Measurements from ENCODE around the gene CCDC54. TPM values are rescaled to one million over a fixed set of nuclear protein-coding genes. Genes with fewer than 3 reads are reported as not detected.

Gene CCDC54
- total RNA-seq, 1 donor from 2014 or later: not detected

DNA sequence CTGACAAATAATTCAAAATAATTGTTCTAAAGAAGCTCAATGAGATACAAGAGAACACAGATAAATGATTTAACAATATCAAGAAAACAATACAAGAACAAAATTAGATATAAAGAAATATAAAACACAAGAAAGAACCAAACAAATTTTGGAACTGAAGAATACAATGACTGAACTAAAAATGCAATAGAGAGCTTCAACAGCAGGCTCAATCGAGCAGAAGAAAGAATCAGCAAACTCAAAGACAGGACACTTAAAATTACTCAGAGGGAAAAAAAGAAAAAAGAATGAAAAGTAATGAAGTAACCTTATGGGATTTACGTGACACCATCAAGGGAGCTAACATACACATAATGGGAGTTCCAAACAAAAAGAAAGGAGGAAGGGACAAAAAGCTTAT lies 32.1 kb downstream of the CCDC54 start:
- FAIRE-seq (no peak), DNase-seq (ENCODE audit: low read depth) (no peak)
- Mint-ChIP-seq H3K36me3 (ENCODE audit: low read depth, unreplicated experiment) (peaks cover 2% of the 10 kb centered on the region), H3K4me1 (ENCODE audit: low read depth, unreplicated experiment) (peaks cover 20% of the 10 kb centered on the region), H3K4me3 (ENCODE audit: unreplicated experiment) (no peak overlapping the region), H3K9me3 (ENCODE audit: unreplicated experiment) (peaks cover 11% of the 10 kb centered on the region), H3K27me3 (ENCODE audit: low read depth, unreplicated experiment) (no peaks in the 10 kb centered on the region), H3K27ac (ENCODE audit: unreplicated experiment) (no peak overlapping the region)
- H3K4me3 ChIP-seq (ENCODE audit: insufficient read depth, low read depth, low read length): no peak overlapping the region
- no peak overlapping the region for H3K9ac ChIP-seq (ENCODE audit: low read length)
- H2AFZ ChIP-seq (ENCODE audit: low read depth, low read length): no peak overlapping the region
- no peak overlapping the region for H3K27ac ChIP-seq (ENCODE audit: low read depth, low read length)
- no peaks in the 10 kb centered on the region for H3K27me3 ChIP-seq (ENCODE audit: insufficient read depth, low read length)
- H3K9me3 ChIP-seq (ENCODE audit: insufficient read depth, low read depth, low read length): peaks cover 3% of the 10 kb centered on the region
- TF ChIP-seq EZH2 (IDR thresholded peaks at IDR 0.05; ENCODE audit: insufficient read depth, low read length): no peak
- TF ChIP-seq, protein P1, sequence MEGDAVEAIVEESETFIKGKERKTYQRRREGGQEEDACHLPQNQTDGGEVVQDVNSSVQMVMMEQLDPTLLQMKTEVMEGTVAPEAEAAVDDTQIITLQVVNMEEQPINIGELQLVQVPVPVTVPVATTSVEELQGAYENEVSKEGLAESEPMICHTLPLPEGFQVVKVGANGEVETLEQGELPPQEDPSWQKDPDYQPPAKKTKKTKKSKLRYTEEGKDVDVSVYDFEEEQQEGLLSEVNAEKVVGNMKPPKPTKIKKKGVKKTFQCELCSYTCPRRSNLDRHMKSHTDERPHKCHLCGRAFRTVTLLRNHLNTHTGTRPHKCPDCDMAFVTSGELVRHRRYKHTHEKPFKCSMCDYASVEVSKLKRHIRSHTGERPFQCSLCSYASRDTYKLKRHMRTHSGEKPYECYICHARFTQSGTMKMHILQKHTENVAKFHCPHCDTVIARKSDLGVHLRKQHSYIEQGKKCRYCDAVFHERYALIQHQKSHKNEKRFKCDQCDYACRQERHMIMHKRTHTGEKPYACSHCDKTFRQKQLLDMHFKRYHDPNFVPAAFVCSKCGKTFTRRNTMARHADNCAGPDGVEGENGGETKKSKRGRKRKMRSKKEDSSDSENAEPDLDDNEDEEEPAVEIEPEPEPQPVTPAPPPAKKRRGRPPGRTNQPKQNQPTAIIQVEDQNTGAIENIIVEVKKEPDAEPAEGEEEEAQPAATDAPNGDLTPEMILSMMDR (IDR thresholded peaks at IDR 0.05; ENCODE audit: insufficient read depth, low read depth, low read length): no peak
- H3K79me2 ChIP-seq (ENCODE audit: insufficient read depth, low read length): no peaks in the 10 kb centered on the region
- no peaks in the 10 kb centered on the region for H3K36me3 ChIP-seq (ENCODE audit: insufficient read depth, low read length)
- peaks cover 5% of the 10 kb centered on the region for H3K4me1 ChIP-seq (ENCODE audit: insufficient read depth, low read length)
- H4K20me1 ChIP-seq (ENCODE audit: insufficient read depth, low read length): no peaks in the 10 kb centered on the region
- no peak overlapping the region for H3K4me2 ChIP-seq (ENCODE audit: low read length)

DNA sequence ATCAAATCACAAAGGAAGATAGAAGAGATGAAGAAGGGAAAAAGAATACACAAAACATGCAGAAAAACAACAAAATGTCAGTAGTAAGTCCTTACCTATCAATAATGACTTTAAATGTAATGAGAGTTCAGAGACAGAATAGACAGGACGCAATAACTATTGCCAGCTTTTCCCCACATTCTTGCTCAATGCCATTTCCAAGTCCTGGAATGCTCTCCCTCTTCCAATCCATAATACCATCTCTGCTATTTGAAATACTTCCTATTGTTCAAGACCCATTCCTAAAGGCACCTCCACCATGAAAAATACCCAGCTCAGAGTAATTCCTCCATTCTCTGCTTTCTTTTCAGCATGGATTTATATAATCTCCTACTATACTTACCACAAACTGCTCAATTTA lies 33.4 kb downstream of the CCDC54 start:
- H3K4me3 Mint-ChIP-seq (ENCODE audit: unreplicated experiment): no peak overlapping the region
- H3K4me1 Mint-ChIP-seq (ENCODE audit: low read depth, unreplicated experiment): peaks cover 10% of the 10 kb centered on the region
- H3K27me3 Mint-ChIP-seq (ENCODE audit: low read depth, unreplicated experiment): no peaks in the 10 kb centered on the region
- H3K4me2 ChIP-seq (ENCODE audit: low read length): no peak overlapping the region
- H3K9me3 Mint-ChIP-seq (ENCODE audit: unreplicated experiment): peaks cover 11% of the 10 kb centered on the region
- peaks cover 3% of the 10 kb centered on the region for H3K9me3 ChIP-seq (ENCODE audit: insufficient read depth, low read depth, low read length)
- no peaks in the 10 kb centered on the region for H3K79me2 ChIP-seq (ENCODE audit: insufficient read depth, low read length)
- TF ChIP-seq, protein P1 (IDR thresholded peaks at IDR 0.05; ENCODE audit: insufficient read depth, low read depth, low read length): no peak
- no peak for TF ChIP-seq EZH2 (IDR thresholded peaks at IDR 0.05; ENCODE audit: insufficient read depth, low read length)
- no peaks in the 10 kb centered on the region for H4K20me1 ChIP-seq (ENCODE audit: insufficient read depth, low read length)
- H3K9ac ChIP-seq (ENCODE audit: low read length): no peak overlapping the region
- peaks cover 2% of the 10 kb centered on the region for H3K36me3 Mint-ChIP-seq (ENCODE audit: low read depth, unreplicated experiment)
- no peak overlapping the region for H3K27ac ChIP-seq (ENCODE audit: low read depth, low read length)
- no peak overlapping the region for H3K4me3 ChIP-seq (ENCODE audit: insufficient read depth, low read depth, low read length)
- no peaks in the 10 kb centered on the region for H3K27me3 ChIP-seq (ENCODE audit: insufficient read depth, low read length)
- no peaks in the 10 kb centered on the region for H3K4me1 ChIP-seq (ENCODE audit: insufficient read depth, low read length)
- no peak for FAIRE-seq
- H2AFZ ChIP-seq (ENCODE audit: low read depth, low read length): no peak overlapping the region
- DNase-seq (ENCODE audit: low read depth): no peak
- H3K27ac Mint-ChIP-seq (ENCODE audit: unreplicated experiment): no peak overlapping the region
- no peaks in the 10 kb centered on the region for H3K36me3 ChIP-seq (ENCODE audit: insufficient read depth, low read length)

DNA sequence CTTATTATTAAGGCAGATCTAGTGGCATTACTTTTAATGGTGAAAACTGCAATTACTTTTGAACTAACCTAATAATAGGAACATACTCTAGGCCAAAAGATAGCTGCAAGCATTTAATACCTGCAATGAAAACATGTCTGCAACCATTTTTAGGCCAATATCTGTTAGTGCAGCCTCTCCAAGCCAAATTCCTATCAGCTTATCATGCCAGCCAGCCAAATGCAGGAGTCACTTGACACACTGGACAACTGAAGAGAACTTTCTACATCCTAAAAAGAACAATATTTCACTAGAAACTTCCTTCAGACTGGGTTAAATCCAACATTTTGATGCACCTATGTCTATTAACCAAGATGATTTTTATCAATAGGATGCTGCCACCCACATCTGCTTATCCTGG lies 33.8 kb downstream of the CCDC54 start:
- DNase-seq (ENCODE audit: low read depth) (no peak), FAIRE-seq (no peak)
- Mint-ChIP-seq H3K27ac (ENCODE audit: unreplicated experiment) (no peak overlapping the region), H3K4me3 (ENCODE audit: unreplicated experiment) (no peak overlapping the region), H3K36me3 (ENCODE audit: low read depth, unreplicated experiment) (peaks cover 2% of the 10 kb centered on the region), H3K9me3 (ENCODE audit: unreplicated experiment) (peaks cover 11% of the 10 kb centered on the region), H3K27me3 (ENCODE audit: low read depth, unreplicated experiment) (no peaks in the 10 kb centered on the region), H3K4me1 (ENCODE audit: low read depth, unreplicated experiment) (peaks cover 10% of the 10 kb centered on the region)
- no peak overlapping the region for H3K4me2 ChIP-seq (ENCODE audit: low read length)
- no peak for TF ChIP-seq EZH2 (IDR thresholded peaks at IDR 0.05; ENCODE audit: insufficient read depth, low read length)
- TF ChIP-seq, protein P1 (IDR thresholded peaks at IDR 0.05; ENCODE audit: insufficient read depth, low read depth, low read length): no peak
- H4K20me1 ChIP-seq (ENCODE audit: insufficient read depth, low read length): no peaks in the 10 kb centered on the region
- H3K9ac ChIP-seq (ENCODE audit: low read length): no peak overlapping the region
- no peaks in the 10 kb centered on the region for H3K4me1 ChIP-seq (ENCODE audit: insufficient read depth, low read length)
- H3K27me3 ChIP-seq (ENCODE audit: insufficient read depth, low read length): no peaks in the 10 kb centered on the region
- no peak overlapping the region for H3K27ac ChIP-seq (ENCODE audit: low read depth, low read length)
- peaks cover 3% of the 10 kb centered on the region for H3K9me3 ChIP-seq (ENCODE audit: insufficient read depth, low read depth, low read length)
- no peak overlapping the region for H3K4me3 ChIP-seq (ENCODE audit: insufficient read depth, low read depth, low read length)
- H2AFZ ChIP-seq (ENCODE audit: low read depth, low read length): no peak overlapping the region
- no peaks in the 10 kb centered on the region for H3K79me2 ChIP-seq (ENCODE audit: insufficient read depth, low read length)
- no peaks in the 10 kb centered on the region for H3K36me3 ChIP-seq (ENCODE audit: insufficient read depth, low read length)

Measured in astrocyte (in vitro differentiated cells and primary cell).